ENCODE data around the gene MYADML2.
A peak's percentile ranks its signal among the peaks of the same experiment; 100 is the strongest.

The MYADML2 gene

GRCh38 chr17:81942167-81942553 lies 4.9 kb downstream of the MYADML2 start:
- Histone ChIP-seq H3K27me3 (replicated peaks in 2 of 5; ENCODE audit: control insufficient read depth in 4 of 5, insufficient read depth in 5 of 5, low read length in 4 of 5) (peaks cover 0 to 4% (median 0%) of the 10 kb centered on the region in 5 experiments), H3K36me3 (ENCODE audit: control insufficient read depth in 4 of 4, insufficient read depth in 4 of 4, low read length in 3 of 4) (no peaks in the 10 kb centered on the region), H3K27ac (ENCODE audit: insufficient read depth in 1 of 2, low read depth in 1 of 2, low read length in 2 of 2, poor library complexity in 1 of 2, severe bottlenecking in 2 of 2) (no peak overlapping the region), H3K4me1 (ENCODE audit: control extremely low read depth in 1 of 4, control insufficient read depth in 4 of 4, insufficient read depth in 4 of 4, low read length in 3 of 4) (peaks cover 0 to 25% (median 24%) of the 10 kb centered on the region in 4 experiments), H3K9me3 (ENCODE audit: control extremely low read depth in 1 of 5, control insufficient read depth in 4 of 5, insufficient read depth in 2 of 5, low read depth in 1 of 5, low read length in 4 of 5) (no peaks in the 10 kb centered on the region), H3K4me3 (ENCODE audit: control insufficient read depth in 1 of 7, extremely low read depth in 1 of 7, insufficient read depth in 4 of 7, low read depth in 2 of 7, low read length in 6 of 7) (no peak overlapping the region)
- WGBS (ENCODE audit: insufficient coverage) = 74% methylated on average over 5 of the region's 12 CpGs
- POLR2A ChIA-PET = no interaction called here
- no peak for DNase-seq
- CTCF ChIA-PET = no interaction called here

DNA sequence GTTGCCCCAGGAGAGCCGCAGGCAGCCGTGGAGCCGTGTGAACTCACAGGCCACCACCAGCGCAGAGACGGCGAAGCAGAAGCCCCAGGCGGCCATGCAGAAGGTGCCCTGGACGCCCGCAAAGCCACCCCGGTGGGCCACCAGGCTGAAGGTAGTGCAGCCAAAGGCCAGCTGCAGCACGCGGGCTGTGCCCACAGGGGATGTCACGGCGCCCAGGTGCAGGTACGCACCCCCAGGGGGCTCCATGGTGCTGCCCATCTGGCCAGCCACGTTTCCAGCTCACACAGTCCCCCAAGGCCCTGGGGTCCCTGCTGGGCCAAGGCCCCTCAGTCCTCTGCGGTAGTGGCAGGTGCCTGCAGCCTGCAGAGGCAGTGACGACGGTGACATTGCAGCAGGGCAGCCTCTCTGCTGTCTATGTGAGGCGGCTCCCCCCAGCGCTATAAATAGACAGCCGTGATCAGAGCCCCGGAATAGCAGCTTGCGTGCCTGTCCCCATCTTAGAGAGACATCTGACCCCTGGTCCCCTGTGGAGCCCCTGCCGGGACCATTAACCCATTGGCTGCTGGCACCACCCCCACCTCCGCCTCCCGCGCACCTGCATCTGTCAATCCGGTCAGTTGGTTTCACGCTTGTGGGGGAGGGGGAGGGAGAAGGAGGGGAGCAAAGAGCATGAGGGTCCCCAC lies 5.4 kb downstream of the MYADML2 start:
- peaks cover 0 to 4% (median 0%) of the 10 kb centered on the region in 5 experiments for H3K27me3 ChIP-seq (replicated peaks in 2 of 5; ENCODE audit: control insufficient read depth in 4 of 5, insufficient read depth in 5 of 5, low read length in 4 of 5)
- WGBS (ENCODE audit: insufficient coverage) = 73% methylated on average over 24 of the region's 30 CpGs

GRCh38 chr17:81940538-81941483 lies 6.2 kb downstream of the MYADML2 start:
- Histone ChIP-seq H3K4me1 (ENCODE audit: control extremely low read depth in 1 of 4, control insufficient read depth in 4 of 4, insufficient read depth in 4 of 4, low read length in 3 of 4) (peaks cover 0 to 33% (median 32%) of the 10 kb centered on the region in 4 experiments), H3K27ac (ENCODE audit: insufficient read depth in 1 of 2, low read depth in 1 of 2, low read length in 2 of 2, poor library complexity in 1 of 2, severe bottlenecking in 2 of 2) (no peak overlapping the region), H3K4me3 (ENCODE audit: control insufficient read depth in 1 of 7, extremely low read depth in 1 of 7, insufficient read depth in 4 of 7, low read depth in 2 of 7, low read length in 6 of 7) (no peak overlapping the region), H3K36me3 (ENCODE audit: control insufficient read depth in 4 of 4, insufficient read depth in 4 of 4, low read length in 3 of 4) (no peaks in the 10 kb centered on the region), H3K9me3 (ENCODE audit: control extremely low read depth in 1 of 5, control insufficient read depth in 4 of 5, insufficient read depth in 2 of 5, low read depth in 1 of 5, low read length in 4 of 5) (no peaks in the 10 kb centered on the region), H3K27me3 (replicated peaks in 2 of 5; ENCODE audit: control insufficient read depth in 4 of 5, insufficient read depth in 5 of 5, low read length in 4 of 5) (peaks cover 0 to 4% (median 0%) of the 10 kb centered on the region in 5 experiments)
- DNase-seq = no peak
- ChIA-PET CTCF (interaction anchor here (0.8 to 1.5 kb wide), 4 partner anchors 10 to 81 kb away, joined by 3 to 4 read pairs (median 4); no protein-coding TSS in a partner anchor), POLR2A (no interaction called here)
- WGBS (ENCODE audit: insufficient coverage) = 97% methylated on average over 50 of the region's 56 CpGs

More for the DNA sequence above, 5.4 kb downstream of the MYADML2 start:
- Histone ChIP-seq H3K4me3 (ENCODE audit: control insufficient read depth in 1 of 7, extremely low read depth in 1 of 7, insufficient read depth in 4 of 7, low read depth in 2 of 7, low read length in 6 of 7) (no peak overlapping the region), H3K27ac (ENCODE audit: insufficient read depth in 1 of 2, low read depth in 1 of 2, low read length in 2 of 2, poor library complexity in 1 of 2, severe bottlenecking in 2 of 2) (no peak overlapping the region), H3K4me1 (ENCODE audit: control extremely low read depth in 1 of 4, control insufficient read depth in 4 of 4, insufficient read depth in 4 of 4, low read length in 3 of 4) (peaks cover 0 to 30% (median 29%) of the 10 kb centered on the region in 4 experiments), H3K9me3 (ENCODE audit: control extremely low read depth in 1 of 5, control insufficient read depth in 4 of 5, insufficient read depth in 2 of 5, low read depth in 1 of 5, low read length in 4 of 5) (no peaks in the 10 kb centered on the region), H3K36me3 (ENCODE audit: control insufficient read depth in 4 of 4, insufficient read depth in 4 of 4, low read length in 3 of 4) (no peaks in the 10 kb centered on the region)
- no peak for DNase-seq
- ChIA-PET CTCF (interaction anchor here (1.3 kb wide), 1 partner anchor 80 kb away, joined by 3 read pairs; no protein-coding TSS in a partner anchor), POLR2A (no interaction called here)

DNA sequence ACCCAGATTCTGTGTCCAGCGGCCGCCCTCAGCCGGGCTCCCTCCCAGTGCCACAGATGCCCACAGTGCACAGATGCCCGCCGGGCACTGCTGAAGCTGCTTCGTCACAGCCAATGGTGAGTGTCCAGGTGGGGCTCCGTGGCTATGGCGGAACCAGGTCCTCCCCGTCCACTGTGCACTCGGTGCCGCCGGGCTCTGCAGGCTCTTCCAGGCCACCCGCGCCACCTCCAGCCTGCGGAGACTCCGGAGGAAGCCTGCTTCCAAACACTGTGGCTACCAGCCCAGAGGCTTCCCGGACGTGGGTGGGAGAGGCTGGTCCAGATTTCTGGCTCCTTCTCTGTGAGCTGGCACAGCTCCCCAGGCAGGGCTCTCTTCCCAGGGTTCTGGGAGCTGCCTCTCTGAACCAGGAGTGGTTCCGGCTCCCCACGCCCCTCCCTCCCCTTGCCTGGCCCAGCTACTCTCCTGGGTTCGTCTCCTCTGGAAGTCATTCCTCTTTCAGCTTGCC lies 7.1 kb downstream of the MYADML2 start:
- ChIA-PET CTCF (interaction anchor here (0.8 to 1.5 kb wide), 3 partner anchors 10 to 13 kb away, joined by 3 to 4 read pairs (median 4); no protein-coding TSS in a partner anchor), POLR2A (no interaction called here)
- WGBS (ENCODE audit: insufficient coverage) = 94% methylated on average over 20 of the region's 21 CpGs
- Histone ChIP-seq H3K9me3 (ENCODE audit: control extremely low read depth in 1 of 5, control insufficient read depth in 4 of 5, insufficient read depth in 2 of 5, low read depth in 1 of 5, low read length in 4 of 5) (no peaks in the 10 kb centered on the region), H3K27me3 (replicated peaks in 2 of 5; ENCODE audit: control insufficient read depth in 4 of 5, insufficient read depth in 5 of 5, low read length in 4 of 5) (peaks cover 0 to 4% (median 0%) of the 10 kb centered on the region in 5 experiments), H3K27ac (ENCODE audit: insufficient read depth in 1 of 2, low read depth in 1 of 2, low read length in 2 of 2, poor library complexity in 1 of 2, severe bottlenecking in 2 of 2) (no peak overlapping the region), H3K4me1 (ENCODE audit: control extremely low read depth in 1 of 4, control insufficient read depth in 4 of 4, insufficient read depth in 4 of 4, low read length in 3 of 4) (peaks cover 0 to 33% (median 32%) of the 10 kb centered on the region in 4 experiments), H3K4me3 (ENCODE audit: control insufficient read depth in 1 of 7, extremely low read depth in 1 of 7, insufficient read depth in 4 of 7, low read depth in 2 of 7, low read length in 6 of 7) (no peak overlapping the region), H3K36me3 (ENCODE audit: control insufficient read depth in 4 of 4, insufficient read depth in 4 of 4, low read length in 3 of 4) (peaks cover 0 to 3% (median 0%) of the 10 kb centered on the region in 4 experiments)
- no peak for DNase-seq

- H3K27ac ChIP-seq (ENCODE audit: insufficient read depth in 1 of 2, low read depth in 1 of 2, low read length in 2 of 2, poor library complexity in 1 of 2, severe bottlenecking in 2 of 2) = no peak overlapping the region
- H3K4me1 ChIP-seq (ENCODE audit: control extremely low read depth in 1 of 4, control insufficient read depth in 4 of 4, insufficient read depth in 4 of 4, low read length in 3 of 4) = peaks cover 0 to 33% (median 32%) of the 10 kb centered on the region in 4 experiments
- peaks cover 0 to 3% (median 0%) of the 10 kb centered on the region in 4 experiments for H3K36me3 ChIP-seq (ENCODE audit: control insufficient read depth in 4 of 4, insufficient read depth in 4 of 4, low read length in 3 of 4)
- H3K9me3 ChIP-seq (ENCODE audit: control extremely low read depth in 1 of 5, control insufficient read depth in 4 of 5, insufficient read depth in 2 of 5, low read depth in 1 of 5, low read length in 4 of 5) = no peaks in the 10 kb centered on the region
- 58% methylated on average over 11 of the region's 15 CpGs for WGBS (ENCODE audit: insufficient coverage)
- peaks cover 0 to 2% (median 0%) of the 10 kb centered on the region in 5 experiments for H3K27me3 ChIP-seq (replicated peaks in 2 of 5; ENCODE audit: control insufficient read depth in 4 of 5, insufficient read depth in 5 of 5, low read length in 4 of 5)
- DNase-seq = no peak
- POLR2A ChIA-PET = no interaction called here
- CTCF ChIA-PET = no interaction called here
- H3K4me3 ChIP-seq (ENCODE audit: control insufficient read depth in 1 of 7, extremely low read depth in 1 of 7, insufficient read depth in 4 of 7, low read depth in 2 of 7, low read length in 6 of 7) = peak overlapping the region in 3 of 7 experiments; percentile 19 to 28 (median 24)
Observed at GRCh38 chr17:81939218-81939617, 7.8 kb downstream of the MYADML2 start.

- 90% methylated on average over 3 of the region's 6 CpGs for WGBS (ENCODE audit: insufficient coverage)
- DNase-seq = no peak
- Histone ChIP-seq H3K27ac (ENCODE audit: insufficient read depth in 1 of 2, low read depth in 1 of 2, low read length in 2 of 2, poor library complexity in 1 of 2, severe bottlenecking in 2 of 2) (no peak overlapping the region), H3K9me3 (ENCODE audit: control extremely low read depth in 1 of 5, control insufficient read depth in 4 of 5, insufficient read depth in 2 of 5, low read depth in 1 of 5, low read length in 4 of 5) (no peaks in the 10 kb centered on the region), H3K4me3 (ENCODE audit: control insufficient read depth in 1 of 7, extremely low read depth in 1 of 7, insufficient read depth in 4 of 7, low read depth in 2 of 7, low read length in 6 of 7) (no peak overlapping the region), H3K4me1 (ENCODE audit: control extremely low read depth in 1 of 4, control insufficient read depth in 4 of 4, insufficient read depth in 4 of 4, low read length in 3 of 4) (peaks cover 0 to 44% (median 34%) of the 10 kb centered on the region in 4 experiments), H3K36me3 (ENCODE audit: control insufficient read depth in 4 of 4, insufficient read depth in 4 of 4, low read length in 3 of 4) (peaks cover 0 to 3% (median 0%) of the 10 kb centered on the region in 4 experiments), H3K27me3 (replicated peaks in 2 of 5; ENCODE audit: control insufficient read depth in 4 of 5, insufficient read depth in 5 of 5, low read length in 4 of 5) (peaks cover 0 to 2% (median 0%) of the 10 kb centered on the region in 5 experiments)
- CTCF ChIA-PET = interaction anchor here (0.9 kb wide), 1 partner anchor 102 kb away, joined by 3 read pairs; the partner anchor contains the start of gene DCXR
- POLR2A ChIA-PET = no interaction called here
Observed at GRCh38 chr17:81935709-81936084, 11.3 kb downstream of the MYADML2 start.

Measured in common myeloid progenitor, CD34-positive (primary cell).